Activated T-helper 9 cell treated with anti-CD3 and anti-CD28 coated beads, Interleukin-2, amount 50 U/mL, for 16 hours (primary cell): ENCODE results near the gene ADM2.
"Not testable (repeated sequence)": the region's sequence is repeated elsewhere in the genome, so short reads cannot be mapped to it uniquely, and the experiment has no call there.

Source experiments
- DNase-seq: peaks from one replicate; pipeline ENCODE4 v3.0.0-alpha.2; 2020; ENCODE audit warnings: low read depth

The ADM2 gene

GRCh38 chr22:50481440-50482106 lies at the start of gene ADM2:
TSS of gene ADM2 (plus strand) at chr22:50481543. CDS start at chr22:50481848, 305 bp downstream.
- peak; percentile 52 for DNase-seq

GRCh38 chr22:50432131-50432876 lies 49.0 kb upstream of the ADM2 start:
- no peak for DNase-seq

GRCh38 chr22:50432877-50433510 lies 48.3 kb upstream of the ADM2 start:
- not testable (repeated sequence) for DNase-seq

- DNase-seq = no peak
These were observed 46.5 kb upstream of the ADM2 start for GRCh38 chr22:50434849-50435248.

GRCh38 chr22:50435291-50436014 lies 45.9 kb upstream of the ADM2 start:
- DNase-seq = no peak

- no peak for DNase-seq
These were observed 45.1 kb upstream of the ADM2 start for GRCh38 chr22:50436015-50436830.

- DNase-seq = no peak
These were observed 44.5 kb upstream of the ADM2 start for GRCh38 chr22:50436841-50437341.

- no peak for DNase-seq
These were observed 43.6 kb upstream of the ADM2 start for GRCh38 chr22:50437511-50438304.

- no peak for DNase-seq
These were observed 42.8 kb upstream of the ADM2 start for GRCh38 chr22:50438305-50439275.

- no peak for DNase-seq
These were observed 42.0 kb upstream of the ADM2 start for GRCh38 chr22:50439314-50439870.

GRCh38 chr22:50439871-50440331 lies 41.4 kb upstream of the ADM2 start:
- DNase-seq = no peak

- no peak for DNase-seq
These were observed 40.6 kb upstream of the ADM2 start for GRCh38 chr22:50440544-50441249.

- DNase-seq = no peak
These were observed 39.8 kb upstream of the ADM2 start for GRCh38 chr22:50441428-50441993.

- no peak for DNase-seq
These were observed 38.1 kb upstream of the ADM2 start for GRCh38 chr22:50443197-50443596.

- DNase-seq = no peak
These were observed 37.3 kb upstream of the ADM2 start for GRCh38 chr22:50443801-50444625.

- DNase-seq = no peak
These were observed 36.7 kb upstream of the ADM2 start for GRCh38 chr22:50444663-50445062.
